MV-4-11 (cell line): Measurements from ENCODE around the gene MSH6.

Experiments
- DNase-seq: peaks from one replicate; lab custom pipeline; 2025; lab: John Stamatoyannopoulos, UW

The MSH6 gene

DNA sequence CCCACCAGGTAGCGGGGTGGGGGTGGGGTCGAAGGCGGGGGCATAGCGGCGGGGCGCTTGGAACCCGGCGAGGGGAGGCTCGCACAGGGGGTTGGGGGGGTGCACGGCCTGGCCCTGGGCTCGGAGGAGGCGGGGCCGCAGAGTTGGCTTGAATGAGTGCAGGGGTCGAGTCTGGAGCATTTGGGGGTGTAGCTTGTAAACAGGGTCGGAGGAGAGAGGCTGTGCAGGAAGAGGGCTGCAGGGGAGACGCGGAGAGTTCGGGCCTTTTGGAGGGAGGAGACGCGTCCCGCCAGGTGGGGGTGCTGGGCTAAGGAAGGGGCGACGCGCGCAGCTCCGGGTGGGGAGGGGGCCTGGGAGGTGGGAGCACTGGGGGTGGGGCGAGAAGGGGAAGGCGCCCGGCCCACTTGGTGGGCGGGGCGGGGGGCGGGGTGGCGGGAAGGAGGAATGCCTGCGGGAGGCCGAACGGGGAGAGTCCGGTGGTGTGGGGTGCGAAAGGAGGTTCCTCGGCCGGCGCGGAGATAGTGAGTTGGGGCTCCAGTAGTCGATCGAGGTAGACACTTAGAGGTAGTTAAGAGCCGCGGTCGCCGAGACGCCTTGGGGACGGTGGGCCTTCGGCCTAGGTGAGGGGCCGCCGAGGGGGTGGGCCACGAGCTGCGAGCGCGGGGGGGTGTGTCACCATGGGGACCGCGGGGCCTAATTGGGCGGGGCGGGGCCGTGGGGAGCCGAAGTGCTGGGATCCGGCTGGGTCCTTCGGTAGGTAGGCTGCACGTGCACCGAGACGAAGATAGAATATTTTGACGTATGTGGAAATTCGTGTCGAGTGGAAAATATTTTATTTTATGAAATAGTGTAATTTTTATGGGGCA is 774 bp downstream of the MSH6 start:
- peak; percentile 12 for DNase-seq

DNA sequence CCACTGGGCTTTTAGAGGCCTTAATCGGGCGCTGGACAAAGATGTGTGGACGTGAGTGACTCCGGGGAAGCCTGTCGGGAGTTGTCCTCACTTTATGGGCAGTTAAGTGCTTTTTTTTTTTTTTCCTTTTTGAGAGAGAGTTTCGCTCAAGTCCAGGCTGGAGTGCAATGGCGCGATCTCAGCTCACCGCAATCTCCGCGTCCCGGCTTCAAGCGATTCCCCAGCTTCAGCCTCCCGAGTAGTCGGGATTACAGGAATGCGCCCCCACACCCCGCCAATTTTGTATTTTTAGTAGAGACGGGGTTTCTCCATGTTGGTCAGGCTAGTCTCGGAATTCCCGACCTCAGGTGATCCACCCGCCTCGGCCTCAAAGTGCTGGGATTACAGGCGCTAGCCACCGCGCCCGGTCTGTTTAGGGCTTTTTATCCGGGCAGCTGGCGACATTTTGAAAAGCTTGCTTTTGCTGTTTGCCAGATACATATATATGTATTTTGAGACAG is 1.5 kb downstream of the MSH6 start:
- no peak for DNase-seq

DNA sequence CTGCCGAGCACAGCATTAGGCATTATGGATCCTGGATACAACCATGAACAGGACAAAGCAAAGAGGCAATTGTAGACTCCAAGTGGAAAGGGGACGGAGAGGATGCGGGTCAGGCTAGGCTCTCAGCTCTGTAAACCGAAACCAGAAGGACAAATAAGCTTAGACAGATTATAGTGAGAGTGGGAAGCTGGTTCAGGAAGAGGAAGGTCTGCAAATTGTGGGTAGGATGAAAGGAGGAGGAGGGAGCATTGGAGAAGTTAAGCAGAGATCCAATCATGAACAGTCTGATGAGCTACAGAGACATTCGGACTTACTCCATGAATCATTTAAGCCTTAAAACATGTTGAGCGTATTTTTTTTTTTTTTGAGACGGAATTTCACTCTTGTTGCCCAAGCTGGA is 3.0 kb downstream of the MSH6 start:
- peak; percentile 91 for DNase-seq

DNA sequence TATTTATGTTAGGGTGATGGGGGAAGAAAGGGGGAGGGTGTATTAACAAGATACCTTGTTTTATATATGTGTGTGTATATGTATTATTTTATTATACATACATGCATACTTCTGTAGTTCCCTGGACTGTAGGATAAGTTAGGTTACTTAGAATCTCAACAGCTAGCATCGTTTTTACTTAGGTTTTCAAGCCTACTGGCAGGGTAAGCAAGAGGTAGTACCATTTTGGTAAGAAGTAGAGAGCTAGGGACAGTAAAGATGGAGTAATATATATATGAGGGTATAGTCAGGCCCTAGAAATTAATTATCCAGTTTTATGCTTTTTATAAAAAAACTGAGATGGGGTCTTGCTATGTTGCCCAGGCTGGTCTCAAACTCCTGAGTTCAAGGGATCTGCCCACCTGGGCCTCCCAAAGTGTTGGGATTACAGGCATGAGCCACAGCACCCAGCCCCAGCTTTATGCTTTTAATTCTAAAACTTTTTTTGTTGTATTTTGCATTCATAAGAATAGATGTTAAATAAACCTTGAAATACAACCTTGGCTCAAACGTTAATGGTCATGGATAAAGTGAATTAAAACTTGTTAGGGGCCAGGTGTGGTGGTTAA is 13.2 kb downstream of the MSH6 start:
- no peak for DNase-seq

DNA sequence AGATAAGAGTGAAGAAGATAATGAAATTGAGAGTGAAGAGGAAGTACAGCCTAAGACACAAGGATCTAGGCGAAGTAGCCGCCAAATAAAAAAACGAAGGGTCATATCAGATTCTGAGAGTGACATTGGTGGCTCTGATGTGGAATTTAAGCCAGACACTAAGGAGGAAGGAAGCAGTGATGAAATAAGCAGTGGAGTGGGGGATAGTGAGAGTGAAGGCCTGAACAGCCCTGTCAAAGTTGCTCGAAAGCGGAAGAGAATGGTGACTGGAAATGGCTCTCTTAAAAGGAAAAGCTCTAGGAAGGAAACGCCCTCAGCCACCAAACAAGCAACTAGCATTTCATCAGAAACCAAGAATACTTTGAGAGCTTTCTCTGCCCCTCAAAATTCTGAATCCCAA is 15.7 kb downstream of the MSH6 start:
- DNase-seq: peak; percentile 96

GRCh38 chr2:47799031-47799609 is 16.2 kb downstream of the MSH6 start:
- no peak for DNase-seq

DNA sequence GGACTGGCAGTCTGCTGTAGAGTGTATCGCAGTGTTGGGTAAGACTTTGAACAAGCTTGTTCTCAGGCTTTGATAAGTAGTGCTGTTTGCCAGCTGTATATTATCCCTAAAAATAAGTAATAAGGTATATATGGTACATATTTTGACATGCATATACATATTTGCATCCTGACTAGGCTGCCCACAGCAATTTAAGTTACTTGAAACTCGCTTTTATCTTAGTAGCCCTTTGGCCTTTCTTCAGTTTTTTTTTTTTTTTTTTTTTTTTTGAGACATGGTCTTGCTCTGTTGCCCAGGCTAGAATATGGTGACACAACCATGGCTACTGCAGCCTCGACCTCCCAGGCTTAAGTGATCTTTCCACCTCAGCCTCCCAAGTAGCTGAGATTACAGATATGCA is 18.2 kb downstream of the MSH6 start:
- no peak for DNase-seq

DNA sequence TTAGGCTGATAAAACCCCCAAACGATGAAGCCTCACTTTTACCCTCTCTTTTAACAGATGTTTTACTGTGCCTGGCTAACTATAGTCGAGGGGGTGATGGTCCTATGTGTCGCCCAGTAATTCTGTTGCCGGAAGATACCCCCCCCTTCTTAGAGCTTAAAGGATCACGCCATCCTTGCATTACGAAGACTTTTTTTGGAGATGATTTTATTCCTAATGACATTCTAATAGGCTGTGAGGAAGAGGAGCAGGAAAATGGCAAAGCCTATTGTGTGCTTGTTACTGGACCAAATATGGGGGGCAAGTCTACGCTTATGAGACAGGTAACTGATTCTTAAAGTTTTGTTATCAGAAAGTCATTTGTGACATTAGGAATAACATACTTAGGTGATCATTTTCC is 20.4 kb downstream of the MSH6 start:
- DNase-seq: no peak

DNA sequence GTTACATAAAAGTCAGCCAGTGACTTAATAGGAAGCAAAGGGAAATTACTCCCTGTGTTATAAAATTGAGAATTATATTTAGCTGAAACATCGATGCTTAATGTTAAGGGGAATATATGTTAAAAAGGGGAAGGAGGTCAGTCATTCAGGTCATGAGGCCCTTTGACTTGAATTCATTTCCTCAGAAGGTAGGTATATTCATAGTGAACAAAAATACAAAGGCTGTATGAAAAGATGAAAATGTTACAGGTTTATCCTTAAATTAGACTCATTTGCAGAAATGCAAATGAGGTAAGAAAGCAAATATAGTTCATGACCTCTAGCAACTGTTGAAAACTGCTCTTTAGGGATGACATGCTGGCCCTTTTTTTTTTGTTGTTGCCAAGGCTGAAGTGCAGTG is 20.8 kb downstream of the MSH6 start:
- no peak for DNase-seq

DNA sequence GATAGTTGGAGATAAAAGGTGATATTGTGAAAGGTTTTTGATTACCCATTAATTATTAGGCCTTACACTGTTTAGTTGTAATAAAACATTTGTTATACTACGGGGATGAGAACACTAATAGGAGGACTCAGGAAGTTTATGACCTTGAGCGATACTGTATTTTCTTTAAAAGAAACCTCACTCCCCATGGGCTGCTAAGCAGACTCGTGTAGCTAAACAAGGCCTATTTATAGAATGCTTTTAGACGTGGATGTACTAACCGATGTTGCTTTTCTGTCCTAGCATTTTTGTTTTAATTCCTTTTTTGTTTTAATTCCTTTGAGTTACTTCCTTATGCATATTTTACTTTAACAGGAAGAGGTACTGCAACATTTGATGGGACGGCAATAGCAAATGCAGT is 22.9 kb downstream of the MSH6 start:
- peak; percentile 31 for DNase-seq

DNA sequence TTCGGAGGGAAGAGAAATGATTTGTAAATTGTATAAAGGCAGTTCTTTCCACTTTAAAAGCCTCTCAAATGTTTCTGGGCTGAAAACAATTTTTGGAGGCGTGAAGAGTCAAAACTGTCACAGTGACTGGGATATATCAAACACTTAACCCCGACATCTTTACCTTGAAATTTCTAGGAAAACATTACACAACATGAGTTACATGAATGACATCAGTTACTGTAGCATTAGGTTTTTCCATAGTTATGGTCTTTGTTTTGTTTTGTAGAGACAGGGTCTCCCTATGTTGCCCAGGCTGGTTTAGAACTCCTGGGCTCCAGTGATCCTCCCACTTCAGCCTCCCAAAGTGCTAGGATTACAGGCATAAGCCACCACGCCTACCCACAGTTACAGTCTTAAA is 25.7 kb downstream of the MSH6 start:
- DNase-seq: no peak

DNA sequence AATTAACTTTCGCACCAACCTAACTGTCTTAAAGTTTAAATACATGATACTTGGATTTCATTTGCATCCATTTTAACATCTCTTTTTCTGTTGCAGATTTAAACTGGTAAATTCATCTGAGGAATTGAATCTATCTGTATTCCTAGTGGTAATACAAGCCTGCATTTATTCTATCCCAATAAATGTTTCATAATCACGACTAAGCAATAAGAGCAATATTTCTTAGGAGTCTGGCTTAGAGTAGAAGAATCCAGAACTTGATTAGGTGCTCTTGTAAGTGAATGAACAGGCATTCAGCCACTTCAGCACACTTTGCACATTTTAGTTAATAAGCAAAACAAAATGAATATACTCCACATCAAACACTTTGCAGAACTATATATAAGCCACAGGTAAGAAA is 27.0 kb downstream of the MSH6 start:
- no peak for DNase-seq

- DNase-seq: no peak
Measured at GRCh38 chr2:47810850-47811249, 27.9 kb downstream of the MSH6 start.

- DNase-seq: no peak
Measured at GRCh38 chr2:47811668-47812067, 28.7 kb downstream of the MSH6 start.

DNA sequence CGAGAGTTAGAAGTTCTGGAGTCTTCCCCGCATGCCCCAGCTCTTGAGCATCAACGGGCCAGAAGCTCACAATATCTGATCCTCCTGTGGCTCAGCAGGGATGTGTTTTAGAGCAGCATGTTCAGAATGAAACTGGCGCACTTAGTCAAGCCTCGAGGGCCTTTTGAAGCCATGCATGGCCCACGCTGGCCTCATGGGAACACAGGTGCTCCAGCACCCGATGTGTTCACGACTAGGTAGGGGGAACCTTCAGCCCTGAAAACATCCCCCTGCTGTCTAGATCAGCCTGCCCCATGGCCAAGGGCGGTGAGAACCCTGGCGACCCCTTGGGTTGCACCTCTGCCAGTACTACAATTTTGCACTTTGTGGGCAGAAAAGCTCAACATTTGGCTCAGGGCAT is 32.8 kb downstream of the MSH6 start:
- DNase-seq: no peak

DNA sequence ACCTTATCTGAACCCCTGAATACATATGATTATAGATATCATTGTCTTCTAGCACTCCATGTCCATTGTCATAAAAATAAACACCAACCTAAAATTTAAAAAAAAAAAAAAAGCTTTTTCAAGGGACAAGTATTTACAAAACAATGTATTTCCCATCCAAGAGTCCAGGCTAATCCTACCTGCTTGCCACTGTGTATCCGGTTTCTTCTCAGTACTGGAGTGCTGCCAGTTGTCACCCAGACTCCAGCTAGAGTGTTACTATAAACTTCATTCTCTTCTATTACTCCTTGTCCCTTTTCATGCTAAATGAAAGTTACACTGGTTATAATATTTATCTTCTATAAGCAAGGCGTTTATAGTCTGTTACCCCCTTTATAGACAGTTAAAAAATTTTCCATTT is 35.8 kb downstream of the MSH6 start:
- DNase-seq: no peak

DNA sequence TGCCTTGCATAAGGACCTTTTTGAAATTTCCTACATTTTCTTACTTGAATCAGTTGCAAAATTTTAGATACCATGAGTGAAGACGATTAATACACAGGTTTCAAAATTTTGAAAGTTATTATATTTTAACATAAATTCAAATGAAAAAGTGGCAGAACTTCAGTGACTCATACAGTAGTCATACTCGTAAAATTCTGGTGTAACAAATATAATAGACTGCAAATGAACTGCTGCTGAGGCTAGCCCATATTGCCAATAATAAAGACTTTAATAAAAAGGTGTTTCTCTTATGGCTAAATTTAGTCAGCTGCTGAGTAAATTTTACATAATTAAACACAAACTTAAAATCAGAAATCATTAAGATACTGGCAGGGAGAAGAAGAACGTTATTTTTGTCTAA is 36.9 kb downstream of the MSH6 start:
- DNase-seq: no peak

- DNase-seq: no peak
Measured at GRCh38 chr2:47822518-47822917, 39.6 kb downstream of the MSH6 start.

DNA sequence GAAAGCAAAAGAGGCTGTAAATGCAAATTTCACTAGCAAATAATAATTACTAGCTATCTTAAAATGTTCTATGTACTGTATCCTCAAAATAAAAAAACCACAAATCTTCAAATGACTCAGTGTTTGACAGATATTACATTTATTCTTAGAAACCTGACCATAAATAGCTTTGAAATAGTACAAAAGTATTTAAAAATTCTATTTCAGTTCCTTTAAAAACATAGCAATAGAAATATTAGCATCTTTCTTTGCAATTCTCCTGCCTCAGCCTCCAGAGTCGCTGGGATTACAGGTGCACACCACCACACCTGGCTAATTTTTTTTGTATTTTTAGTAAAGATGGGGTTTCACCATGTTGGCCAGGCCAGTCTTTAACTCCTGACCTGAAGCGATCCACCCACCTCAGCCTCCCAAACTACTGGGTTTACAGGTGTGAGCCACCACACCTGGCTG is 50.6 kb downstream of the MSH6 start:
- DNase-seq: peak; percentile 31

DNA sequence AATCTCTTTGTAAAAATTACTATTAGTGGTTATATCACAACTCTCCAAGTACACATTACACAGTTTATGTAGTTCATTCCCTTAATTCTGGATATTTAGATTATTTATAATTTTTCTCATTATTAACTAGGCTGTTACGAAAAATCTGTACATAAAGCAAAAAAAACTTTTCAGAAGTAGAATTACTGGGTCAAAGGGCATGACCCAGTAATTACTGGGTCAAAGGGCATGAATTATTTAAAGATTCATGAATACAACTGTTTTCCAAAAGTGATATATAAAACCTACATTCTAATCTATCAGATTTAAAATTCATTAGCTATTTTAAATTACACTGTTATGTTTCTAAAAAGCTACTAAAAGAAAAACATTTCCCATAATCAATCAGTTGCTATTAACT is 55.3 kb downstream of the MSH6 start:
- no peak for DNase-seq

GRCh38 chr2:47838686-47839085 is 55.7 kb downstream of the MSH6 start:
- no peak for DNase-seq

DNA sequence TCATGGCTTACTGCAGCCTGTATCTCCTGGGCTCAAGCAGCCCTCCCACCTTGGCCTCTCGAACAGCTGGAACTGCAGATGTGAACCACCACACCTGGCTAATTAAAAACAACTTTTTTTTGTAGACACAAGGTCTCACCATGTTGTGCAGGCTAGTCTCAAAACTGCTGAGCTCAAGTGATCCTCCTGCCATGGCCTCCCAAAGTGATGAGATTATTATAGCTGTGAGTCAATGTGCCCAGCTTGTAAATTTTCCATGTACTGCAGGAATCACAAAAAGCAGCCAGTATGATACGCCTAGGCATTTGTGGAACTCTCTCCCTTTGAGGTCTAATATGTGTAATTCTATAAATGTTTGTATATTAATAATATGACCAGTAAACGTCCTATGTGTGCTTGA is 59.9 kb downstream of the MSH6 start:
- DNase-seq: no peak

DNA sequence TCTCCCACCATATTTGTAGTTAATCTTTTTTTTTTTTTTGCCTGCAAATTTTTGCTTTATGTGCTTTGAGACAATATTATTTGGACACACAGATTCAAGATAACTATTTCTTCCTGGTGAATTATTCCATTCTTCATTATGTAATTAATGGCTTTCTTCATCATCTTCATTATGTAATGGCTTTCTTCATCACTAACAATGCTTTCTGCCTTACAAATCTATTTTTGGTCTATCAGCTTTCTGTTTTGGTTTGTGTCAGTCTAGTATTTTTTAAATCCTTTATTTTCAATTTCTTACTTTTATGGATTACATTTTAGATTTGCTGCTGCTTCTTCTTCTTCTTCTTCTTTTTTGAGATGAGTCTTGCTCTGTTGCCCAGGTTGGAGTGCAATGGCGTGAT is 60.5 kb downstream of the MSH6 start:
- DNase-seq: peak; percentile 7
